ENCODE results near the gene C16orf89.

Gene C16orf89

DNA sequence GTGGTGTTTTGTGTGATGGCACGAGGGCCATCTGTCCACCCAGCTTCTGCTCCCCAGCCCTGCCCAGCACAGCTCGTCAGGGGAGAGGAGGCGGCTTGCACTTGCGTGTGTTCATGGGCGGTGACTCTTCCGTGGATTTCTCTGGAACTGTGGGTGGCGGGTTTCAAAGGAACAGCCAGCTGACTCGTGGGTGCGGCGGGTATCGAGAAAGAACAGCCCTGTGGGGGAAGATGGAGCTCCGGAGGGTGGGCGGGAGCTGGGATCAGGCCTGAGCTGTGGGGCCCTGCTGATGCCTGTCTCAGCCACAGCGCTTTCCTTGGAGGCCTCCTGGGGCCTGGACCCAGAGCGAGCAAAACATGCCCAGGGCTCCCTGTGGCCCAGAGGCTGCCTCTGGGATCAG lies 45.2 kb downstream of the C16orf89 start:
- ATAC-seq: no peak
- TF ChIP-seq TCF4 (CRISPR knock-in tag; IDR thresholded peaks at IDR 0.05; ENCODE audit: borderline replicate concordance) (no peak), ZFP30 (CRISPR knock-in tag; IDR thresholded peaks at IDR 0.05) (no peak), ZC3H10 (CRISPR knock-in tag; IDR thresholded peaks at IDR 0.05) (no peak), ZNF70 (CRISPR knock-in tag; IDR thresholded peaks at IDR 0.05) (no peak), ISL1 (CRISPR knock-in tag; IDR thresholded peaks at IDR 0.05) (no peak), ZNF565 (CRISPR knock-in tag; conservative IDR thresholded peaks at IDR 0.05; ENCODE audit: low read depth) (no peak)
- TF ChIP-seq, protein P1, sequence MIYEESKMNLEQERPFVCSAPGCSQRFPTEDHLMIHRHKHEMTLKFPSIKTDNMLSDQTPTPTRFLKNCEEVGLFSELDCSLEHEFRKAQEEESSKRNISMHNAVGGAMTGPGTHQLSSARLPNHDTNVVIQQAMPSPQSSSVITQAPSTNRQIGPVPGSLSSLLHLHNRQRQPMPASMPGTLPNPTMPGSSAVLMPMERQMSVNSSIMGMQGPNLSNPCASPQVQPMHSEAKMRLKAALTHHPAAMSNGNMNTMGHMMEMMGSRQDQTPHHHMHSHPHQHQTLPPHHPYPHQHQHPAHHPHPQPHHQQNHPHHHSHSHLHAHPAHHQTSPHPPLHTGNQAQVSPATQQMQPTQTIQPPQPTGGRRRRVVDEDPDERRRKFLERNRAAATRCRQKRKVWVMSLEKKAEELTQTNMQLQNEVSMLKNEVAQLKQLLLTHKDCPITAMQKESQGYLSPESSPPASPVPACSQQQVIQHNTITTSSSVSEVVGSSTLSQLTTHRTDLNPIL (CRISPR knock-in tag; IDR thresholded peaks at IDR 0.05; ENCODE audit: low read depth): no peak
- TF ChIP-seq, protein P2, sequence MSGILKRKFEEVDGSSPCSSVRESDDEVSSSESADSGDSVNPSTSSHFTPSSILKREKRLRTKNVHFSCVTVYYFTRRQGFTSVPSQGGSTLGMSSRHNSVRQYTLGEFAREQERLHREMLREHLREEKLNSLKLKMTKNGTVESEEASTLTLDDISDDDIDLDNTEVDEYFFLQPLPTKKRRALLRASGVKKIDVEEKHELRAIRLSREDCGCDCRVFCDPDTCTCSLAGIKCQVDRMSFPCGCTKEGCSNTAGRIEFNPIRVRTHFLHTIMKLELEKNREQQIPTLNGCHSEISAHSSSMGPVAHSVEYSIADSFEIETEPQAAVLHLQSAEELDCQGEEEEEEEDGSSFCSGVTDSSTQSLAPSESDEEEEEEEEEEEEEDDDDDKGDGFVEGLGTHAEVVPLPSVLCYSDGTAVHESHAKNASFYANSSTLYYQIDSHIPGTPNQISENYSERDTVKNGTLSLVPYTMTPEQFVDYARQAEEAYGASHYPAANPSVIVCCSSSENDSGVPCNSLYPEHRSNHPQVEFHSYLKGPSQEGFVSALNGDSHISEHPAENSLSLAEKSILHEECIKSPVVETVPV (CRISPR knock-in tag; IDR thresholded peaks at IDR 0.05): no peak

DNA sequence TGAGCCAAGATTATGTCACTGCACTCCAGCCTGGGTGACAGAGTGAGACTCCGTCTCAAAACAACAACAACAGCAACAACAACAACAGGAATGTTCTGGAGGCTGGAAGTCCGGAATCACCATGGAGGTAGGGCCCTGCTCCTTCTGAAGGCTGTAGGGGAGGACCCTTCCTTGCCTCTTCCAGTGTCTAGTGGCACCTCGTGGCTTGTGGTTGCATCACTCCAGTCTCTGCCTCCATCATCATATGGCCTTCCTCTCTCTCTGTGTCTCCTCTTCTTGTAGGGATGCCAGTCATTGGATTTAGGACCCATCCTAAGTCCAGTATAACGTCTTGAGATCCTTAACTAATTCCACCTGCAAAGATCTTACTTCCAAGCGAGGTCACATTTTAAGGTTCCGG lies 46.0 kb downstream of the C16orf89 start:
- ATAC-seq: no peak
- TF ChIP-seq TCF4 (CRISPR knock-in tag; IDR thresholded peaks at IDR 0.05; ENCODE audit: borderline replicate concordance) (no peak), OSR1 (CRISPR knock-in tag; IDR thresholded peaks at IDR 0.05) (no peak), BACH2 (CRISPR knock-in tag; IDR thresholded peaks at IDR 0.05; ENCODE audit: borderline replicate concordance) (no peak), ZFP3 (CRISPR knock-in tag; IDR thresholded peaks at IDR 0.05) (no peak), ZFP30 (CRISPR knock-in tag; IDR thresholded peaks at IDR 0.05) (no peak), ZC3H10 (CRISPR knock-in tag; IDR thresholded peaks at IDR 0.05) (no peak), TOX (CRISPR knock-in tag; IDR thresholded peaks at IDR 0.05; ENCODE audit: borderline replicate concordance) (no peak), CSDC2 (CRISPR knock-in tag; IDR thresholded peaks at IDR 0.05) (no peak), ZNF565 (CRISPR knock-in tag; conservative IDR thresholded peaks at IDR 0.05; ENCODE audit: low read depth) (no peak), ARNTL (CRISPR knock-in tag; IDR thresholded peaks at IDR 0.05; ENCODE audit: borderline replicate concordance, low read depth) (no peak), ISL1 (CRISPR knock-in tag; IDR thresholded peaks at IDR 0.05) (no peak), ESRRG (CRISPR knock-in tag; IDR thresholded peaks at IDR 0.05) (no peak), ZNF70 (CRISPR knock-in tag; IDR thresholded peaks at IDR 0.05) (no peak), SNAI2 (CRISPR knock-in tag; IDR thresholded peaks at IDR 0.05) (no peak)
- TF ChIP-seq, protein P3, sequence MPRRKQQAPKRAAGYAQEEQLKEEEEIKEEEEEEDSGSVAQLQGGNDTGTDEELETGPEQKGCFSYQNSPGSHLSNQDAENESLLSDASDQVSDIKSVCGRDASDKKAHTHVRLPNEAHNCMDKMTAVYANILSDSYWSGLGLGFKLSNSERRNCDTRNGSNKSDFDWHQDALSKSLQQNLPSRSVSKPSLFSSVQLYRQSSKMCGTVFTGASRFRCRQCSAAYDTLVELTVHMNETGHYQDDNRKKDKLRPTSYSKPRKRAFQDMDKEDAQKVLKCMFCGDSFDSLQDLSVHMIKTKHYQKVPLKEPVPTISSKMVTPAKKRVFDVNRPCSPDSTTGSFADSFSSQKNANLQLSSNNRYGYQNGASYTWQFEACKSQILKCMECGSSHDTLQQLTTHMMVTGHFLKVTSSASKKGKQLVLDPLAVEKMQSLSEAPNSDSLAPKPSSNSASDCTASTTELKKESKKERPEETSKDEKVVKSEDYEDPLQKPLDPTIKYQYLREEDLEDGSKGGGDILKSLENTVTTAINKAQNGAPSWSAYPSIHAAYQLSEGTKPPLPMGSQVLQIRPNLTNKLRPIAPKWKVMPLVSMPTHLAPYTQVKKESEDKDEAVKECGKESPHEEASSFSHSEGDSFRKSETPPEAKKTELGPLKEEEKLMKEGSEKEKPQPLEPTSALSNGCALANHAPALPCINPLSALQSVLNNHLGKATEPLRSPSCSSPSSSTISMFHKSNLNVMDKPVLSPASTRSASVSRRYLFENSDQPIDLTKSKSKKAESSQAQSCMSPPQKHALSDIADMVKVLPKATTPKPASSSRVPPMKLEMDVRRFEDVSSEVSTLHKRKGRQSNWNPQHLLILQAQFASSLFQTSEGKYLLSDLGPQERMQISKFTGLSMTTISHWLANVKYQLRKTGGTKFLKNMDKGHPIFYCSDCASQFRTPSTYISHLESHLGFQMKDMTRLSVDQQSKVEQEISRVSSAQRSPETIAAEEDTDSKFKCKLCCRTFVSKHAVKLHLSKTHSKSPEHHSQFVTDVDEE (CRISPR knock-in tag; IDR thresholded peaks at IDR 0.05): no peak
- TF ChIP-seq, protein P4, sequence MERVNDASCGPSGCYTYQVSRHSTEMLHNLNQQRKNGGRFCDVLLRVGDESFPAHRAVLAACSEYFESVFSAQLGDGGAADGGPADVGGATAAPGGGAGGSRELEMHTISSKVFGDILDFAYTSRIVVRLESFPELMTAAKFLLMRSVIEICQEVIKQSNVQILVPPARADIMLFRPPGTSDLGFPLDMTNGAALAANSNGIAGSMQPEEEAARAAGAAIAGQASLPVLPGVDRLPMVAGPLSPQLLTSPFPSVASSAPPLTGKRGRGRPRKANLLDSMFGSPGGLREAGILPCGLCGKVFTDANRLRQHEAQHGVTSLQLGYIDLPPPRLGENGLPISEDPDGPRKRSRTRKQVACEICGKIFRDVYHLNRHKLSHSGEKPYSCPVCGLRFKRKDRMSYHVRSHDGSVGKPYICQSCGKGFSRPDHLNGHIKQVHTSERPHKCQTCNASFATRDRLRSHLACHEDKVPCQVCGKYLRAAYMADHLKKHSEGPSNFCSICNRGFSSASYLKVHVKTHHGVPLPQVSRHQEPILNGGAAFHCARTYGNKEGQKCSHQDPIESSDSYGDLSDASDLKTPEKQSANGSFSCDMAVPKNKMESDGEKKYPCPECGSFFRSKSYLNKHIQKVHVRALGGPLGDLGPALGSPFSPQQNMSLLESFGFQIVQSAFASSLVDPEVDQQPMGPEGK (CRISPR knock-in tag; IDR thresholded peaks at IDR 0.05; ENCODE audit: borderline replicate concordance): no peak
- TF ChIP-seq, protein P1 (CRISPR knock-in tag; IDR thresholded peaks at IDR 0.05; ENCODE audit: low read depth): no peak
- TF ChIP-seq, protein P2 (CRISPR knock-in tag; IDR thresholded peaks at IDR 0.05): no peak

DNA sequence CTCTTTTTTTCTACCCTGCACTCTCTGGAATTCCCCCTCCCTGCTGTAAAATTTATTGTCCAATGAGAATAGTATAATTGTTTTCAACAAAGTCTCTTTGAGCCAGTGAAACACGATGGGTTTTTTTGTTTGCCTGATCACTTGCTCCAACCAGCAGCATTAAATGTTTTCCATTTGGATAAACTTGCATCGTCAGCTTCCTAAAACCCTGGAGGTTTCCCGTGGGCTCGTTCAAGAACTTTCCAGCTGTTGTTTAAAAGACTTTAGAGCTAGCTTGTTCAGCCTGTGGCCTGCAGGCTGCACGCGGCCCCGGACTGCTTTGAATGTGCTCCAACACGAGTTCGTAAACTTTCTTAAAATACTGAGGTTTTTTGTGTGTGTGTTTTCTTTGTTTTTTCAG lies 47.0 kb downstream of the C16orf89 start:
- TF ChIP-seq, protein P3 (CRISPR knock-in tag; IDR thresholded peaks at IDR 0.05): no peak
- TF ChIP-seq RARB (CRISPR knock-in tag; IDR thresholded peaks at IDR 0.05) (no peak), ESRRG (CRISPR knock-in tag; IDR thresholded peaks at IDR 0.05) (no peak), BACH2 (CRISPR knock-in tag; IDR thresholded peaks at IDR 0.05; ENCODE audit: borderline replicate concordance) (no peak)
- ATAC-seq: no peak
